Measurements from ENCODE around the gene FBXO17.
"Not testable (repeated sequence)": the region's sequence is repeated elsewhere in the genome, so short reads cannot be mapped to it uniquely, and the experiment has no call there.

Gene FBXO17

GRCh38 chr19:38980583-38981374 lies 5.2 kb upstream of the FBXO17 start:
- no peak for DNase-seq (ENCODE audit: low read depth in 3 of 3)

- DNase-seq (ENCODE audit: low read depth in 3 of 3) = no peak
Measured at GRCh38 chr19:38979812-38980211, 4.3 kb upstream of the FBXO17 start.

GRCh38 chr19:38978326-38978689 lies 2.8 kb upstream of the FBXO17 start:
- no peak for DNase-seq (ENCODE audit: low read depth in 3 of 3)

GRCh38 chr19:38977445-38978325 lies 2.1 kb upstream of the FBXO17 start:
- DNase-seq (ENCODE audit: low read depth in 3 of 3) = no peak

GRCh38 chr19:38975861-38976271 lies 324 bp upstream of the FBXO17 start:
- DNase-seq (ENCODE audit: low read depth in 3 of 3) = no peak

GRCh38 chr19:38974624-38975213 lies 823 bp downstream of the FBXO17 start:
- no peak for DNase-seq (ENCODE audit: low read depth in 3 of 3)

- no peak for DNase-seq (ENCODE audit: low read depth in 3 of 3)
Measured at GRCh38 chr19:38971672-38972071, 3.9 kb downstream of the FBXO17 start.

- DNase-seq (ENCODE audit: low read depth in 3 of 3) = no peak
Measured at GRCh38 chr19:38970664-38971532, 4.6 kb downstream of the FBXO17 start.

GRCh38 chr19:38966149-38966548 lies 9.4 kb downstream of the FBXO17 start:
- DNase-seq (ENCODE audit: low read depth in 3 of 3) = not testable (repeated sequence)

GRCh38 chr19:38964738-38965137 lies 10.8 kb downstream of the FBXO17 start:
- DNase-seq (ENCODE audit: low read depth in 3 of 3) = no peak

- no peak for DNase-seq (ENCODE audit: low read depth in 3 of 3)
Measured at GRCh38 chr19:38959618-38960017, 15.9 kb downstream of the FBXO17 start.

GRCh38 chr19:38958301-38958700 lies 17.2 kb downstream of the FBXO17 start:
- DNase-seq (ENCODE audit: low read depth in 3 of 3) = no peak

- no peak for DNase-seq (ENCODE audit: low read depth in 3 of 3)
Measured at GRCh38 chr19:38956264-38956663, 19.3 kb downstream of the FBXO17 start.

GRCh38 chr19:38953677-38954076 lies 21.9 kb downstream of the FBXO17 start:
- no peak for DNase-seq (ENCODE audit: low read depth in 3 of 3)

GRCh38 chr19:38952395-38953165 lies 23.0 kb downstream of the FBXO17 start:
- no peak for DNase-seq (ENCODE audit: low read depth in 3 of 3)

- DNase-seq (ENCODE audit: low read depth in 3 of 3) = no peak
Measured at GRCh38 chr19:38951187-38951586, 24.4 kb downstream of the FBXO17 start.

- peak; percentile 60 to 80 (median 76) for DNase-seq (ENCODE audit: low read depth in 3 of 3)
Measured at GRCh38 chr19:38949580-38950367, 25.8 kb downstream of the FBXO17 start.

- no peak for DNase-seq (ENCODE audit: low read depth in 3 of 3)
Measured at GRCh38 chr19:38946229-38947010, 29.1 kb downstream of the FBXO17 start.

- DNase-seq (ENCODE audit: low read depth in 3 of 3) = no peak
Measured at GRCh38 chr19:38945562-38946228, 29.8 kb downstream of the FBXO17 start.

Measured in stimulated activated CD4-positive, alpha-beta T cell treated with anti-CD3 and anti-CD28 coated beads, TNF-alpha, amount 100 ng/mL, for 4 hours (primary cell).